OCI-LY7 (cell line): ENCODE data around the gene GTF3C1. TPM values are rescaled to one million over a fixed set of nuclear protein-coding genes. Genes with fewer than 3 reads are reported as not detected.

Experiments
- BruUV-seq: library from RNA; stranded (reverse); fragments of 400-500 nt; replicated peaks from 2 replicates; lab custom pipeline; 2021; lab: Mats Ljungman, UMichigan
- CTCF ChIA-PET: fragments of 300-600 bp; sonication (Branson Sonifier 250); formaldehyde crosslinking; loops from one replicate; lab custom pipeline; 2022; ENCODE audit warnings: antibody characterized with exemption; ENCODE audit not compliant: unreplicated experiment; lab: Charles Lee
- POLR2A ChIA-PET: fragments of 300-600 bp; sonication (Branson Sonifier 250); formaldehyde crosslinking; loops from one replicate; lab custom pipeline; 2022; ENCODE audit warnings: antibody characterized with exemption; lab: Charles Lee
- DNase-seq: peaks from one replicate; pipeline ENCODE4 v3.0.0-alpha.2; 2015; ENCODE audit warnings: low spot score
- H2AFZ ChIP-seq: fragments of 200-600 bp; sonication (generic), shearing (Covaris generic); 2 replicates; pipeline ENCODE4 v1.6.1; 2014; ENCODE audit warnings: mild to moderate bottlenecking, antibody characterized with exemption, low read length, moderate library complexity
- H3K27ac ChIP-seq: fragments of 200-600 bp; sonication (generic); 2 replicates; pipeline ENCODE4 v1.5.1; 2014; ENCODE audit warnings: mixed run types, low read depth, mild to moderate bottlenecking, moderate library complexity, low read length, inconsistent platforms; ENCODE audit not compliant: poor library complexity, severe bottlenecking
- H3K36me3 ChIP-seq: fragments of 200-600 bp; sonication (generic); 2 replicates; pipeline ENCODE4 v1.6.1; 2014; ENCODE audit warnings: mild to moderate bottlenecking, antibody characterized with exemption, low read length, moderate library complexity, mixed read lengths; ENCODE audit not compliant: insufficient read depth
- H3K4me1 ChIP-seq: fragments of 200-600 bp; sonication (generic); 2 replicates; pipeline ENCODE4 v1.5.1; 2014; ENCODE audit warnings: mild to moderate bottlenecking, low read length; ENCODE audit not compliant: insufficient read depth, poor library complexity, severe bottlenecking
- H3K4me2 ChIP-seq: fragments of 200-600 bp; sonication (generic); 2 replicates; pipeline ENCODE4 v1.6.1; 2014; ENCODE audit warnings: mild to moderate bottlenecking, low read length
- H3K4me3 ChIP-seq: fragments of 200-600 bp; sonication (generic); 2 replicates; pipeline ENCODE4 v1.5.1; 2014; ENCODE audit warnings: mild to moderate bottlenecking, low read depth, low read length; ENCODE audit not compliant: poor library complexity, severe bottlenecking
- H3K79me2 ChIP-seq: fragments of 200-600 bp; sonication (generic); 2 replicates; pipeline ENCODE4 v1.6.1; 2016; ENCODE audit warnings: low read depth, mild to moderate bottlenecking, low read length, moderate library complexity, mixed read lengths; ENCODE audit not compliant: insufficient read depth
- H3K9me2 ChIP-seq: fragments of 200-600 bp; sonication (generic); 2 replicates; pipeline ENCODE4 v1.6.1; 2016; ENCODE audit warnings: mild to moderate bottlenecking, low read length, mixed read lengths; ENCODE audit not compliant: insufficient read depth
- H3K9me3 ChIP-seq: fragments of 200-600 bp; sonication (generic); 2 replicates; pipeline ENCODE4 v1.6.1; 2014; ENCODE audit warnings: mild to moderate bottlenecking, mixed run types, low read length, mixed read lengths
- H4K20me1 ChIP-seq: fragments of 200-600 bp; sonication (generic); 2 replicates; pipeline ENCODE4 v1.6.1; 2014; ENCODE audit warnings: mild to moderate bottlenecking, antibody characterized with exemption, low read length, moderate library complexity, mixed read lengths; ENCODE audit not compliant: insufficient read depth
- EZH2phosphoT487 ChIP-seq: fragments of 200-600 bp; sonication (generic); IDR thresholded peaks from 2 replicates; pipeline ENCODE4 v1.6.1; 2018; ENCODE audit warnings: low read depth, borderline replicate concordance, mild to moderate bottlenecking, mixed run types, antibody characterized with exemption, low read length, moderate library complexity, mixed read lengths
- intact Hi-C: fragments of 100-400 bp; cut with micrococcal nuclease; formaldehyde crosslinking; loops from one replicate; pipeline ENCODE4 v1.10.0; 2022; ENCODE audit not compliant: unreplicated experiment
- total RNA-seq, 2 experiments: library from RNA; depleted of rRNA in 1 of 2; stranded (reverse); fragments of >200 nt in 1 of 2; shearing (Covaris generic) in 1 of 2; gene quantifications; 2 replicates each; pipeline ENCODE4 v1.2.3, GENCODE V29; 2014 to 2022
- TF ChIP-seq, protein P1 (sequence below): fragments of 200-600 bp; sonication (generic); conservative IDR thresholded peaks from 2 replicates; pipeline ENCODE4 v1.5.1; 2014; ENCODE audit warnings: mild to moderate bottlenecking, antibody characterized with exemption, low read length, moderate library complexity, mixed read lengths

Gene GTF3C1
- total RNA-seq, 2 experiments from 2014 or later: 48.3 to 57.1 TPM

DNA sequence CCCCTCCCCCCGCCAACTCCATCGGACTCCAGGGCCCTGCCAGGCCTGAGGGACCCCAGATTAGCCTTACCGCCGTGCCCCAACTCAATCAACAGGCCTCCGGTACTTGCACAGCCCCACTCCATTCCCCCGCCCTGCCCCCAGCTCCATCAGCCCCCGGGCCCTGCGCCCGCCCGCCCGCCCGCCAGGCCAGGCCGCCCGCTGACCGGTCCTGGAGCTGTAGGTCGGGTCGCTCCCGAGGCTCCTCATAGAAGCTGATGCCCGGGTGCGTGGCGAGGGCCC, 308 bp downstream of the GTF3C1 start:
- H3K27ac ChIP-seq: no peak overlapping the region
- no peak for DNase-seq
- BruUV-seq: no TSS peak
- H3K4me3 ChIP-seq: peak overlapping the region; percentile 94
- CTCF ChIA-PET: interaction anchor here (0.6 to 1.8 kb wide), 2 partner anchors 17 to 196 kb away, joined by 5 to 8 read pairs; no protein-coding TSS in a partner anchor
- H3K79me2 ChIP-seq: peaks cover 17% of the 10 kb centered on the region; the same call in 1 of the 2 replicates
- H3K36me3 ChIP-seq: peaks cover 11% of the 10 kb centered on the region
- peak overlapping the region; percentile 93 for H3K4me2 ChIP-seq
- no peak overlapping the region for H2AFZ ChIP-seq
- intact Hi-C loops: no loop called here
- H3K9me3 ChIP-seq: no peaks in the 10 kb centered on the region
- H3K9me2 ChIP-seq: no peaks in the 10 kb centered on the region
- H3K4me1 ChIP-seq: peaks cover 16% of the 10 kb centered on the region
- POLR2A ChIA-PET: interaction anchor here (0.5 to 3.4 kb wide), 6 partner anchors 9 to 196 kb away, joined by 3 to 13 read pairs (median 4); no protein-coding TSS in a partner anchor
- H4K20me1 ChIP-seq: no peaks in the 10 kb centered on the region
- TF ChIP-seq EZH2phosphoT487: no peak
- TF ChIP-seq, protein P1, sequence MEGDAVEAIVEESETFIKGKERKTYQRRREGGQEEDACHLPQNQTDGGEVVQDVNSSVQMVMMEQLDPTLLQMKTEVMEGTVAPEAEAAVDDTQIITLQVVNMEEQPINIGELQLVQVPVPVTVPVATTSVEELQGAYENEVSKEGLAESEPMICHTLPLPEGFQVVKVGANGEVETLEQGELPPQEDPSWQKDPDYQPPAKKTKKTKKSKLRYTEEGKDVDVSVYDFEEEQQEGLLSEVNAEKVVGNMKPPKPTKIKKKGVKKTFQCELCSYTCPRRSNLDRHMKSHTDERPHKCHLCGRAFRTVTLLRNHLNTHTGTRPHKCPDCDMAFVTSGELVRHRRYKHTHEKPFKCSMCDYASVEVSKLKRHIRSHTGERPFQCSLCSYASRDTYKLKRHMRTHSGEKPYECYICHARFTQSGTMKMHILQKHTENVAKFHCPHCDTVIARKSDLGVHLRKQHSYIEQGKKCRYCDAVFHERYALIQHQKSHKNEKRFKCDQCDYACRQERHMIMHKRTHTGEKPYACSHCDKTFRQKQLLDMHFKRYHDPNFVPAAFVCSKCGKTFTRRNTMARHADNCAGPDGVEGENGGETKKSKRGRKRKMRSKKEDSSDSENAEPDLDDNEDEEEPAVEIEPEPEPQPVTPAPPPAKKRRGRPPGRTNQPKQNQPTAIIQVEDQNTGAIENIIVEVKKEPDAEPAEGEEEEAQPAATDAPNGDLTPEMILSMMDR: no peak

DNA sequence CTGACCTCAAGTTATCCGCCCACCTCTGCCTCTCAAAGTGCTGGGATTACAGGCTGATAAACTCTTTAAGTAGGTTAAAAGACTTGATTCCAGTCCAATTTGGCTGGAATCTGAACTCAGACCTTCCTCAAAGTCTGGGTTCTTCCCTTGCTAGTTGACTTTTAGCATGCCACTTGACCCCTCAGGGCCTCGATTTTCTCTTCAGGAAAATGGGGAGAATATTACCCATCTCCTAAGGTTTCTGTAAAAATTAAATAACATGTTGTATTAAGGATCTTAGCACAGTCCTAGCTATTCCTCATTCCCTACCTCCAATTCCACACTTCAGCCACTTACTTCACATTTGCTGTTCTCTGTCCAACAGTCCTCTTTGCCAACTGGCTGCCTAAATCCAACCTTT, 1.9 kb downstream of the GTF3C1 start:
- H3K79me2 ChIP-seq: peaks cover 17% of the 10 kb centered on the region; the same call in 1 of the 2 replicates
- no peaks in the 10 kb centered on the region for H3K9me2 ChIP-seq
- H3K4me2 ChIP-seq: 0 out of 2 replicates have a peak overlapping the region, but pooled peaks have one; percentile 8
- no peak overlapping the region for H2AFZ ChIP-seq
- TF ChIP-seq EZH2phosphoT487: no peak
- TF ChIP-seq, protein P1: no peak
- peaks cover 16% of the 10 kb centered on the region for H3K4me1 ChIP-seq
- intact Hi-C loops: no loop called here
- POLR2A ChIA-PET: interaction anchor here (0.7 to 3.4 kb wide), 2 partner anchors 12 to 326 kb away, joined by 3 to 13 read pairs; no protein-coding TSS in a partner anchor
- peaks cover 25% of the 10 kb centered on the region for H3K36me3 ChIP-seq
- BruUV-seq: no TSS peak
- H3K27ac ChIP-seq: no peak overlapping the region
- no peak for DNase-seq
- CTCF ChIA-PET: no interaction called here
- H3K4me3 ChIP-seq: no peak overlapping the region
- H3K9me3 ChIP-seq: no peaks in the 10 kb centered on the region
- H4K20me1 ChIP-seq: no peaks in the 10 kb centered on the region

- Histone ChIP-seq H3K9me3 (no peaks in the 10 kb centered on the region), H3K79me2 (peaks cover 17% of the 10 kb centered on the region; the same call in 1 of the 2 replicates), H4K20me1 (no peaks in the 10 kb centered on the region), H3K9me2 (no peaks in the 10 kb centered on the region), H3K4me2 (peak overlapping the region; percentile 8; the same call in 1 of the 2 replicates), H3K4me3 (no peak overlapping the region), H3K27ac (no peak overlapping the region), H3K4me1 (peaks cover 16% of the 10 kb centered on the region), H2AFZ (no peak overlapping the region), H3K36me3 (peaks cover 31% of the 10 kb centered on the region)
- TF ChIP-seq EZH2phosphoT487: no peak
- TF ChIP-seq, protein P1: no peak
- intact Hi-C loops: no loop called here
- no TSS peak for BruUV-seq
- CTCF ChIA-PET: no interaction called here
- POLR2A ChIA-PET: no interaction called here
- DNase-seq: no peak
Observed at GRCh38 chr16:27547134-27547533, 2.6 kb downstream of the GTF3C1 start.
